Daoy (cell line): ENCODE results near the gene LMAN1. TPM values are rescaled to one million over a fixed set of nuclear protein-coding genes. Genes with fewer than 3 reads are reported as not detected.

Experiments
- DNase-seq: peaks from one replicate; pipeline ENCODE4 v3.0.0-alpha.2; 2015; ENCODE audit warnings: low read depth
- total RNA-seq: library from RNA; depleted of rRNA; stranded (reverse); fragments of >200 nt; shearing (Covaris generic); gene quantifications from 2 replicates; pipeline ENCODE4 v1.2.3, GENCODE V29; 2014; rRNA removed

LMAN1 gene
- total RNA-seq, 1 experiment from 2014 or later = 120 TPM

DNA sequence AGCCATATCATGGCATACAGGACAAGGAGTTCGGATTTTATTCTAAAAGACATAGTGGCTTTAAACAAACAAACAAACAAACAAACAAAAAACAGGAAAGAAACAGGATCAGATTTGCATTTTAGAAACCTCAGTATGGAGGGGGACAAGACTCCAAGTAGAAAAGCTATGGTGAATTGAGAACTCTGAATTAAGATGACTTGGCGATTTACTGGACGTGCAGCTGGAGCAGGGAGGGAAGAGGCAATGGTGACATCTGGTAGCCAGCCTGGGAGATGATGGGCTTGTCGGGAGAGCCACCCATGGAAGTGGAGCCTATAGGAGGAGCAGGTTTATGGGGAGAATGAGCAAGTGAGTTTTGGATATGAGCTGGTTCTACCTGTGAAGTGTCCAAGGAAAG lies 53.8 kb downstream of the LMAN1 start:
- DNase-seq = no peak

DNA sequence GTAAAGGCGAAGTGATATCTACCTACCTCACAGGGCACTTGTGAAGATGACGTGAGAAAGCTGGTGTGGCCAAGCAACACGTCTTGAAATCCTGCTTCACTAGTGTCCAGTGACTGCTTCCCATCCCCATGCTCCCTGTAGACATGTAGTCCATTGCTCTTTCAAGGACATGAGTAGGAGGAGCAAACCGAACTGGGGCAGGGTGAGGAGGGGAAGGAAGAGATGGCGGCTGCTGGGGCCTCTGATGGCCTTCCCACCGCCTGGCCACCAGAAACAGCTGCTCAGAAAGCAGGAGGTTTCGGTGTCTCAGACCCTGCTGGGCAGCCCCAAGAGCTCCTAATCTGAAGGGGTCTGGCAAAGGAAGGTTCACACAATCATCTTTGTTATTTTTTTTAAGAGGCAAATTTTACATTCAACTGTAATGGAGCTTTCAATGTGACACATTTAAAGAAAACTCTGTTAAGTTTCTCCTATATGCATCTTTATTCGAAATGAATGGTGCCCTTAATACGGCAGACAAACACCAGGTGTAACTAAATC lies 55.3 kb downstream of the LMAN1 start:
- DNase-seq = no peak

DNA sequence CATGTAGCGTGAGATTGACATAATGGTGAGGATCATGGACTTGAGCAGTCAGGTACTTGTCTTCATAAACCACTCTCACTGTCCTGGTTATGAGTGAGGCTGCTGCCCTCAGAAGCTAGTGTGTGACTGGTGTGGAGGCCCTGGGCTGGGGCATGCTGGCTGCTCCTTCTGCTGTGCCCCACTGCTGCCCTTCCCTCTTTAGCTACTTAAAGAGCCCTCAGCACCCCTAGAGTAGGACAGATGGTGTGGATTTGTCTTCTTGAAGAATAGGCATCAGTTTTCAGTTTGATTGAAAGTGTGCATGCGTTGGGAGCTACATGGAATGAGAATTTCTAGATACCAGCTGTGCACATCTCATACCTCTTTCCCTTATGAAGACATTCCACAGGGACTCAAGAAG lies 56.1 kb downstream of the LMAN1 start:
- no peak for DNase-seq

DNA sequence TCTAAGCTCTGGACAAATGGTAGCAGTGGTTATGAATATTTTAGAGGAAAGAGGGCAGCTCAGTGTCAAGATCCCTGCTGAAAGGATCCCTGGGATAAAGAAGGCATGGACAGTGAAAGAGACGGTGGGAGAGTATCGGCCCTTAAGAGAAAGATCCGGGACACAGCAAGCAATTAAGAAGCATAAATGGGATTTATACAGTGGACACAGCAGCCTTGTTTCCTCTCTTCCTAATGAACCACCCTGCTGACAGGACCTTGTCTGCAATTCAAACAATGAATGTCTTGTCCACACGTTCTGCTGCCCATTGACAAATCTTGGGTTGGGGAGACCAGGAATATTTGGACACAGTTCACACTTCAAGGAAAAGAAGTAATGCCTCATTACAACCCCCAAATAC lies 57.1 kb downstream of the LMAN1 start:
- no peak for DNase-seq

DNA sequence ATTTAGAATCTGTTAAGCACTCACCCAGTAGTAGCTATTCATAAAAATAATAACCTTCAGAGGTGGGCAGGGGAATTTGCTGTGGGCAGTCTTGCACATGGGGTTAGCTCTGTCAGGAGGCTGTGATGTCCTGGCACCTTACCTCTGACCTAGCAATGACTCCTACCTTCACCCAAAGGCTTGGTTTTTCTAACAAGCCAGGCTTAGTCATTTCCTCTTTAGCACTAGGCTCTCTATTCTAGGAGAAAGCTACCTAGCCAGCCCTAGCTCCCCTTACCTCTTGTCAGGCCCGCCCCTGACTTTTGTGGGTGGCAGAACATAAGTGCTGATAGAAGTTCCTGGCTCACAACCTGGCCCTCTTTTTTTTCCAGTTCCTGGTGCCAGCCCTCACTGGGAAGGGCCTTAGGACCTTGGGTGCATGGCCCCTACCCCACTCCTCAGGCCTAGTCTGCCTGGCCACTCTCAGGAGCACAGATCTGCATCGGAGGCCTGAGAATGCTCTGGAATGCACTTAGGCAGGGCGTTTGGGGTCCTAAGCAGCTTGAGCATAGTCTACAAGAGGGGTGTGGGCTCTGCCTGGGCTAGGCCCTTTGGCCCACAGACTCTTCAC lies 58.3 kb downstream of the LMAN1 start:
- peak; percentile 68 for DNase-seq

DNA sequence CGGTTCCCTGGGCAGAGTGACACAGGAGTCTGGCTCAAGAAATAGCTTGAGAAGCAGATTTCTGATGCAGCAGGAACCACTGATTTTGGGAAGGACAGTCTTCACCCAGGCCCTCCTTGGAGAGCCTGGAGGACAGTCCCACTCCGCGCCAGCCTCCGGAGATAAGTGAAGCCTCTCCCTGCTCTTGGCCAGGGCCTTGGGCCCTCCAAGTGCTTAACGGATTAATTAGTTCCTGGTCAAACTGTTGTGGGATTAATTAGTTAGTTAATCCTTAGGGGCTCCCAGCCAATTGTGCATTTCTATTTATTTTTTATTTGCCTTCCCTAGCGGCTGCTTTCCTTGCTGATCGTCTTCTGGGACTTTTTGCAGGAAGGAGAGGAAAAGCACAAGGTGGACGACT lies 60.2 kb downstream of the LMAN1 start:
- no peak for DNase-seq

DNA sequence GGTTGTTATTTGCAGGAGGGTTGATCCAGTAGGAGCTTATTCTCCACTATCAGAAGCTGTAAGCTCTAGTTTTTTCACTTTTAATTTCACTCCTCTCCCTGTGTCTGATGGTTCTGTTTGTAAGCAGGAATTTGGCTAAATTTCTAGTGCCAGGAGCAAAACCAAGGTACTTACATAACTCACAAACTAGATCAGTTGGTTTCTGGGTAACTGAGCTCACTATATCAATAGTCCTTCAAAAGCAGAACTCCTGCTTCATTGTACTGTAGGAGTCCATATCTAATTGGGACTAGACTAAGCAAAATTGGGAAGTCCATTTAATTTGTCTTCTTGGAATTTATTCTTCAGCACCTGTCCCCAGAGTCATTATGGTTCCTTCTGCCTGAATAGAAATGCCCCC lies 65.7 kb downstream of the LMAN1 start:
- no peak for DNase-seq

DNA sequence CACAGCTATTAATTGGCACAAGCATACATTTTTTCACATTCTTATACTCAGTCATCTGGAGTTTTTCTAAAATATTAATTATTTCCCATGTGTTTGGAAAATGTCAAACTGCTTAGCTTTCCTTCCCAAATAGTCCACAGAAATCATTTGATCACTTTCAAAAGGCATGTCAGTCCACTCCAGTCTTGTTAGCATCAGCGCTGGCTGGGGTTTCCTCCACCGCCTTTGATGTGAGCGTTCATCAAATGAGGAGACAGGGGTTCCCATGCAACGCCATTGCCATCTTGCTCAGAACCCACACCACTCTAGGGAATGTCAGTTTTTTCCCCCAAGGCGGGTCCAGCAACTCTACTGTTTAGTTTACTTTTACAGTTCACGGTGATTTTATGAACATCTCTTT lies 72.7 kb downstream of the LMAN1 start:
- no peak for DNase-seq

DNA sequence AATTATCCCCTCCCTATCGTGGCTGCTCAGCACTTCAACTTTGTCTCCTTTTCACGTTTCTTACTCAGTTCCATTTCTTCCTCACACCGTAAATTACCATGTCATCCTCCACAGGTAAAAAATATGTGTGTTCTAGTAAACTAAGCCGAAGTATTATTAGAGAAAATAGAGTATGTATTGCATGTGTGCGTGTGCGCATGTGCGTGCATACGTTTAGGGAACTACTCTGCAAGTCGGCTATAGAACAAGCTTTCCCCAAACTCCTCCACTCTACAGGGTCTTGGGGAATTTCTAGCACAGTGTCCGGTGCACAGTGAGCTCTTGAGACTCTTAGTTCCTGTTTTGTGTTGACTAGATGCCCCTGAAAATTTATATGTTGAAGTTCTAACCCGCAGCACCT lies 76.7 kb downstream of the LMAN1 start:
- DNase-seq = no peak

DNA sequence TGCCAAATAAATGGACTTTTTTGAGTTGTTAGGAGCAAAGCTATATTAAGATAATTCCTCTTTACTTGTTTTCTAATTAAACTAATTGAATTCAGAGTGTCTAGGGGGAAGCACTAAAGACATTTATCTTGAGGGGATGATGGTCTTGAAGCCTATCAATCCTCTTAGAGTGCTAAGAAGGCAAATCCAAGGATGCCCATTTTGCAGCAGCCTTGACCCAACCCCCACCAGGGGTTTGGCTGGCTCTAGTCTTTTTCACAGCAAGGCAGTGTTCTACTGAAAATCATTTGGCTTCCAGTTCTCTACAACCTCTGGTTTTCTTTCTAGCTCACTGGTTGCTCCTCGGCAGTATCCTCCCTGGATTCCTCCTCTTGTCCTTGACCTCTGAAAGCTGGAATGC lies 79.3 kb downstream of the LMAN1 start:
- no peak for DNase-seq

DNA sequence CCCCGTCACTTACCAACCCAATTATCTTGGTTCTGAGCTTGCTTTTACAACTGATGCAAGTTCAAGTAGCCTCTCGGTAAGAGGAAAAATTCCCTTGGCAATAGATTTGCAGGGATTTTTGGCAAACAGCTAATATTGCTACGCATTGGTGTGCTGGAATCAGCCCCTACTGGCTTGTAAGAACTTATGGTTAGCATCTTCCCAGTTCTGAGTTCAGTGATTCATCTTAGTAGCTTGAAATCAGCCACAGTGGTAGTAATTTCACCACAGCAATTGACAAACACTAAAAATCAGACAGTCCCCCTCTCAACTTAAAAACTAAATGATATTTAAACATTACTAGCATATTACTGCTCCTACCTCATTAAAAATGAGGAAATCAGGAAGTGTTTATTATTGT lies 79.9 kb downstream of the LMAN1 start:
- no peak for DNase-seq

DNA sequence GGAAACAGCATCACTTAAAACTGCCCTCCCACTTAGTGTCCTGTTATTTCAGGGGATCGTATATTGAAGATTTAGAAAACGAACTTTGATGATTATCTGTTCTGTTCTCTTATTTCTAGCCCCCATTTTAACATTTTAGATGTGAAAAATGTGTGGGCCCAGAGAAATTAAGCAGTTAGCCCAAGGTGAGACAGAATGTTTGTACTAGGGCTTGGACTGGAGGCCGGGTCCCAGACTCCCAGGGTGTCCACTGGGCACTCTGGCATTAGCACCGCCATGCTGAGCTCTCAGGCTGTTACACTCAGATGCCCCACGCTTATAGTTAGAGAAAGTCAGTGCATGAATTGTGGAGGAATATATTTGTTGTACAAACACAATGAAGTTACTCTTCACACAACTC lies 80.3 kb downstream of the LMAN1 start:
- DNase-seq = no peak

Other genes starting within 250 kb of the LMAN1 start
- gene SEC11C, start 219.4 kb downstream of the LMAN1 start, total RNA-seq = 49.7 and 62.1 TPM in 2 replicates
- not detected in 2 replicates for gene GRP, start 139.1 kb downstream of the LMAN1 start, total RNA-seq
- not detected in 2 replicates for gene RAX, start 85.8 kb downstream of the LMAN1 start, total RNA-seq
- gene CPLX4, start 40.6 kb downstream of the LMAN1 start, total RNA-seq = not detected in 2 replicates